ENCODE results near the gene GATB.

GATB gene

GRCh38 chr4:151712777-151713176, 48.0 kb downstream of the GATB start:
- H3K27ac ChIP-seq = no peak overlapping the region
- H3K4me3 ChIP-seq = no peak overlapping the region

GRCh38 chr4:151711646-151712045, 49.2 kb downstream of the GATB start:
- H3K27ac ChIP-seq = no peak overlapping the region
- no peak overlapping the region for H3K4me3 ChIP-seq

- no peak overlapping the region for H3K27ac ChIP-seq
- no peak overlapping the region for H3K4me3 ChIP-seq
These were observed 51.2 kb downstream of the GATB start for GRCh38 chr4:151709587-151709986.

- H3K4me3 ChIP-seq = no peak overlapping the region
- H3K27ac ChIP-seq = no peak overlapping the region
These were observed 51.7 kb downstream of the GATB start for GRCh38 chr4:151709071-151709470.

GRCh38 chr4:151708100-151708499, 52.7 kb downstream of the GATB start:
- Histone ChIP-seq H3K4me3 (no peak overlapping the region), H3K27ac (no peak overlapping the region)

- Histone ChIP-seq H3K4me3 (no peak overlapping the region), H3K27ac (no peak overlapping the region)
These were observed 57.4 kb downstream of the GATB start for GRCh38 chr4:151703401-151703800.

- no peak overlapping the region for H3K4me3 ChIP-seq
- H3K27ac ChIP-seq = no peak overlapping the region
These were observed 58.6 kb downstream of the GATB start for GRCh38 chr4:151702256-151702655.

GRCh38 chr4:151700566-151701316, 60.1 kb downstream of the GATB start:
- Histone ChIP-seq H3K4me3 (no peak overlapping the region), H3K27ac (peak overlapping the region in 1 of 21 experiments; percentile 22)

GRCh38 chr4:151698213-151698612, 62.6 kb downstream of the GATB start:
- Histone ChIP-seq H3K27ac (no peak overlapping the region), H3K4me3 (no peak overlapping the region)

- Histone ChIP-seq H3K27ac (peak overlapping the region in 1 of 21 experiments; percentile 4), H3K4me3 (no peak overlapping the region)
These were observed 65.7 kb downstream of the GATB start for GRCh38 chr4:151694961-151695720.

GRCh38 chr4:151692821-151693673, 67.8 kb downstream of the GATB start:
- Histone ChIP-seq H3K27ac (peak overlapping the region in 1 of 21 experiments; percentile 69), H3K4me3 (no peak overlapping the region)

- H3K4me3 ChIP-seq = no peak overlapping the region
- peak overlapping the region in 11 of 21 experiments; percentile 4 to 74 (median 63) for H3K27ac ChIP-seq
These were observed 68.4 kb downstream of the GATB start for GRCh38 chr4:151692443-151692782.

GRCh38 chr4:151691639-151692442, 69.0 kb downstream of the GATB start:
- Histone ChIP-seq H3K27ac (peak overlapping the region in 19 of 21 experiments; percentile 4 to 74 (median 58)), H3K4me3 (no peak overlapping the region)

- H3K4me3 ChIP-seq = no peak overlapping the region
- H3K27ac ChIP-seq = peak overlapping the region in 16 of 21 experiments; percentile 20 to 74 (median 60)
These were observed 69.9 kb downstream of the GATB start for GRCh38 chr4:151690876-151691275.

GRCh38 chr4:151690164-151690870, 70.5 kb downstream of the GATB start:
- Histone ChIP-seq H3K27ac (peak overlapping the region in 19 of 21 experiments; percentile 0 to 74 (median 58)), H3K4me3 (no peak overlapping the region)

- Histone ChIP-seq H3K4me3 (no peak overlapping the region), H3K27ac (peak overlapping the region in 10 of 21 experiments; percentile 7 to 74 (median 60))
These were observed 71.4 kb downstream of the GATB start for GRCh38 chr4:151689211-151689991.

- Histone ChIP-seq H3K4me3 (no peak overlapping the region), H3K27ac (peak overlapping the region in 4 of 21 experiments; percentile 7 to 73 (median 34))
These were observed 72.1 kb downstream of the GATB start for GRCh38 chr4:151688785-151689043.
